HCT116 (cell line): ENCODE data around the gene TMEM106C. TPM values are rescaled to one million over a fixed set of nuclear protein-coding genes. Genes with fewer than 3 reads are reported as not detected.

Experiments used
- ATAC-seq: fragments of 200-7000 bp; cut with Tn5 transposase; 2 replicates; pipeline ENCODE4 v1.9.1; 2020; ENCODE audit warnings: mild to moderate bottlenecking, moderate library complexity
- BruUV-seq: library from RNA; stranded (reverse); fragments of 400-500 nt; replicated peaks from 2 replicates; lab custom pipeline; 2021; lab: Mats Ljungman, UMichigan
- CTCF ChIA-PET: fragments of 300-600 bp; sonication (Branson Sonifier 250); formaldehyde crosslinking; loops from one replicate; lab custom pipeline; 2021; ENCODE audit warnings: antibody characterized with exemption; lab: Charles Lee
- POLR2A ChIA-PET: fragments of 300-600, 350-600 bp; sonication (Branson Sonifier 250); formaldehyde crosslinking; loops from one replicate; lab custom pipeline; 2021; ENCODE audit warnings: antibody characterized with exemption; lab: Charles Lee
- RAD21 ChIA-PET, 2 experiments: fragments of 300-600 bp; sonication (Branson Sonifier 250); formaldehyde crosslinking; loops; one replicate each; lab custom pipeline; 2023; ENCODE audit warnings: low total read pairs in 2 of 2; ENCODE audit not compliant: uncharacterized antibody in 2 of 2, unreplicated experiment in 2 of 2, low non-redundant PET in 1 of 2; lab: Charles Lee
- DNase-seq: peaks from one replicate; pipeline ENCODE4 v3.0.0-alpha.2; 2010; ENCODE audit warnings: low read depth, low spot score
- H2AFZ ChIP-seq: fragments of 200-600 bp; shearing (Covaris generic), sonication (generic); 2 replicates; pipeline ENCODE4 v1.6.1; 2017; ENCODE audit warnings: low read depth, mixed run types, mixed read lengths, antibody characterized with exemption, low read length; ENCODE audit not compliant: poor library complexity, severe bottlenecking
- H3K27ac ChIP-seq: 2 replicates; pipeline ENCODE4 v1.5.1; 2012; ENCODE audit warnings: low read depth, low read length
- H3K27me3 ChIP-seq: fragments of 200-600 bp; sonication (generic); 2 replicates; pipeline ENCODE4 v1.6.1; 2016; ENCODE audit warnings: mixed run types, low read length, mixed read lengths; ENCODE audit not compliant: insufficient read depth
- H3K36me3 ChIP-seq, 2 experiments: fragments of 200-500 bp in 1 of 2; fragments of 200-600 bp in 1 of 2; sonication (Bioruptor generic) in 1 of 2; sonication (generic) in 1 of 2; 2 replicates each; pipeline versions ENCODE4 v1.5.1 to v1.6.1; 2014 to 2016; ENCODE audit warnings: low read length in 2 of 2, inconsistent platforms in 1 of 2, mixed read lengths in 1 of 2, mixed run types in 1 of 2; ENCODE audit not compliant: insufficient read depth in 2 of 2, control insufficient read depth in 1 of 2
- H3K4me1 ChIP-seq, 2 experiments: fragments of 200-600 bp in 1 of 2; sonication (generic) in 1 of 2; 2 replicates each; pipeline versions ENCODE4 v1.5.1 to v1.6.1; 2012 to 2017; ENCODE audit warnings: low read length in 2 of 2, inconsistent platforms in 1 of 2, mild to moderate bottlenecking in 1 of 2, mixed read lengths in 1 of 2, mixed run types in 1 of 2, moderate library complexity in 1 of 2; ENCODE audit not compliant: insufficient read depth in 2 of 2, control insufficient read depth in 1 of 2
- H3K4me2 ChIP-seq: fragments of 200-600 bp; sonication (generic); 2 replicates; pipeline ENCODE4 v1.6.1; 2017; ENCODE audit warnings: mixed run types, low read length, mixed read lengths
- H3K4me3 ChIP-seq, 2 experiments: fragments of 200-600 bp in 1 of 2; sonication (generic) in 1 of 2; replicated peaks in 1 of 2; 2 replicates each; pipeline ENCODE4 v1.5.1; 2011 to 2016; ENCODE audit warnings: low read length in 2 of 2, control low read depth in 1 of 2, low read depth in 1 of 2, mild to moderate bottlenecking in 1 of 2, mixed read lengths in 1 of 2, mixed run types in 1 of 2
- H3K79me2 ChIP-seq: fragments of 200-600 bp; sonication (generic); 2 replicates; pipeline ENCODE4 v1.6.1; 2017; ENCODE audit warnings: mild to moderate bottlenecking, mixed run types, low read length, moderate library complexity, mixed read lengths; ENCODE audit not compliant: insufficient read depth
- H3K9ac ChIP-seq: fragments of 200-600 bp; sonication (generic); 2 replicates; pipeline ENCODE4 v1.6.1; 2016; ENCODE audit warnings: low read length, mixed read lengths
- H3K9me2 ChIP-seq: fragments of 200-600 bp; sonication (generic), shearing (Covaris generic); 2 replicates; pipeline ENCODE4 v1.6.1; 2017; ENCODE audit warnings: mixed run types, mild to moderate bottlenecking, moderate library complexity; ENCODE audit not compliant: insufficient read depth
- H3K9me3 ChIP-seq, 2 experiments: fragments of 200-500 bp in 1 of 2; fragments of 200-600 bp in 1 of 2; sonication (Bioruptor generic) in 1 of 2; sonication (generic) in 1 of 2; 2 replicates each; pipeline ENCODE4 v1.6.1; 2014 to 2017; ENCODE audit warnings: low read length in 2 of 2, mixed read lengths in 2 of 2, inconsistent platforms in 1 of 2, low read depth in 1 of 2, mild to moderate bottlenecking in 1 of 2, mixed run types in 1 of 2, moderate library complexity in 1 of 2; ENCODE audit not compliant: control insufficient read depth in 1 of 2, insufficient read depth in 1 of 2
- H4K20me1 ChIP-seq: fragments of 200-600 bp; sonication (generic), shearing (Covaris generic); 2 replicates; pipeline ENCODE4 v1.6.1; 2017; ENCODE audit warnings: mixed run types, mild to moderate bottlenecking, moderate library complexity; ENCODE audit not compliant: insufficient read depth
- ATF3 ChIP-seq: IDR thresholded peaks from 2 replicates; pipeline ENCODE4 v1.6.1; 2012
- EGR1 ChIP-seq: IDR thresholded peaks from 2 replicates; pipeline ENCODE4 v1.6.1; 2012; ENCODE audit warnings: low read depth
- EZH2 ChIP-seq: fragments of 200-600 bp; sonication (generic); IDR thresholded peaks from 2 replicates; pipeline ENCODE4 v1.6.1; 2017; ENCODE audit warnings: antibody characterized with exemption, mixed run types
- EZH2phosphoT487 ChIP-seq: fragments of 200-600 bp; IDR thresholded peaks from 2 replicates; pipeline ENCODE4 v1.6.1; 2018; ENCODE audit warnings: antibody characterized with exemption, borderline replicate concordance
- JUND ChIP-seq: IDR thresholded peaks from 2 replicates; pipeline ENCODE4 v1.6.1; 2012
- MAX ChIP-seq: IDR thresholded peaks from 2 replicates; pipeline ENCODE4 v1.6.1; 2012
- POLR2A ChIP-seq: IDR thresholded peaks from 2 replicates; pipeline ENCODE4 v1.7.0; 2011; ENCODE audit warnings: borderline replicate concordance; ENCODE audit not compliant: insufficient read depth, insufficient read length; ENCODE audit errors: extremely low read depth
- SIN3A ChIP-seq: IDR thresholded peaks from 2 replicates; pipeline ENCODE4 v1.6.1; 2012; ENCODE audit warnings: low read depth
- SP1 ChIP-seq: IDR thresholded peaks from 2 replicates; pipeline ENCODE4 v1.6.1; 2012; ENCODE audit warnings: low read depth
- SRF ChIP-seq: IDR thresholded peaks from 2 replicates; pipeline ENCODE4 v1.6.1; 2012; ENCODE audit warnings: low read depth
- YY1 ChIP-seq: IDR thresholded peaks from 2 replicates; pipeline ENCODE4 v1.6.1; 2011; ENCODE audit warnings: low read length, low read depth, moderate library complexity, mild to moderate bottlenecking; ENCODE audit not compliant: insufficient replicate concordance; ENCODE audit errors: extremely low read depth
- ZBTB33 ChIP-seq: IDR thresholded peaks from 2 replicates; pipeline ENCODE4 v1.6.1; 2011; ENCODE audit warnings: mild to moderate bottlenecking, low read length, moderate library complexity; ENCODE audit not compliant: insufficient replicate concordance; ENCODE audit errors: extremely low read depth
- ZNF274 ChIP-seq: fragments of 200-500 bp; sonication (Bioruptor generic); IDR thresholded peaks from 2 replicates; pipeline ENCODE4 v1.6.1; 2014; ENCODE audit warnings: mild to moderate bottlenecking, low read depth, low read length, inconsistent platforms
- intact Hi-C: fragments of 100-400 bp; cut with micrococcal nuclease; formaldehyde crosslinking; loops from 2 replicates; pipeline ENCODE4 v1.10.0; 2022
- total RNA-seq: library from RNA; stranded (reverse); gene quantifications from one replicate; pipeline ENCODE4 v1.2.1, GENCODE V29; 2021; ENCODE audit not compliant: unreplicated experiment
- TF ChIP-seq, protein P1 (sequence below): IDR thresholded peaks from 2 replicates; pipeline ENCODE4 v1.6.1; 2012; ENCODE audit warnings: low read depth

The TMEM106C gene
- total RNA-seq, 1 experiment from 2014 or later: 94.7 TPM

DNA sequence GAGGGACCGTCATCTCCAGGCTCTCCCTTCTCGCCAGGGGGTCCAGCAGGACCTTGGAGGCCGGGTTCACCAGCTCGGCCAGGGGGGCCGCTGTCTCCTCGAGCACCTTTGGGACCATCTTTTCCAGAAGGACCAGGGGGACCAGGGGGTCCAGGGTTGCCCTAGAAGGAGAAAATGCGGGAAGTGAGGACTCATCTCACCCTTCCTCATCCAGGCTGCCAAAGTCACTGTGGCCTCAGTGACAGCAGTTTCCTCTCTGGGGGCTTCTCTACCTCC lies 15.1 kb downstream of the TMEM106C start:
- Histone ChIP-seq H3K4me2 (no peak overlapping the region), H3K9me3 (no peaks in the 10 kb centered on the region), H3K9ac (no peak overlapping the region), H3K4me3 (no peak overlapping the region), H2AFZ (no peak overlapping the region), H3K27ac (no peak overlapping the region), H4K20me1 (no peaks in the 10 kb centered on the region), H3K27me3 (no peaks in the 10 kb centered on the region), H3K79me2 (no peaks in the 10 kb centered on the region), H3K9me2 (no peaks in the 10 kb centered on the region), H3K4me1 (no peaks in the 10 kb centered on the region), H3K36me3 (no peaks in the 10 kb centered on the region)
- no TSS peak for BruUV-seq
- intact Hi-C loops: no loop called here
- ATAC-seq (no peak), DNase-seq (no peak)
- RAD21 ChIA-PET: no interaction called here
- POLR2A ChIA-PET: no interaction called here
- CTCF ChIA-PET: no interaction called here
- TF ChIP-seq JUND (no peak), ATF3 (no peak)

GRCh38 chr12:47979166-47979565 lies 15.8 kb downstream of the TMEM106C start:
- Histone ChIP-seq H3K36me3 (no peaks in the 10 kb centered on the region), H3K9ac (no peak overlapping the region), H3K27ac (no peak overlapping the region), H3K4me1 (no peaks in the 10 kb centered on the region), H3K27me3 (no peaks in the 10 kb centered on the region), H3K79me2 (no peaks in the 10 kb centered on the region), H3K4me3 (no peak overlapping the region), H3K9me2 (no peaks in the 10 kb centered on the region), H3K4me2 (no peak overlapping the region), H2AFZ (no peak overlapping the region), H3K9me3 (no peaks in the 10 kb centered on the region), H4K20me1 (no peaks in the 10 kb centered on the region)
- ChIA-PET RAD21 (no interaction called here), POLR2A (no interaction called here), CTCF (no interaction called here)
- DNase-seq (no peak), ATAC-seq (peak; percentile 41; the same call in 1 of the 2 replicates)
- BruUV-seq: no TSS peak
- intact Hi-C loops: no loop called here
- TF ChIP-seq POLR2A (no peak), ZBTB33 (no peak), MAX (no peak), EZH2phosphoT487 (no peak), EZH2 (no peak), SP1 (no peak), ZNF274 (no peak), EGR1 (no peak), SRF (no peak), SIN3A (no peak), YY1 (no peak)
- TF ChIP-seq, protein P1, sequence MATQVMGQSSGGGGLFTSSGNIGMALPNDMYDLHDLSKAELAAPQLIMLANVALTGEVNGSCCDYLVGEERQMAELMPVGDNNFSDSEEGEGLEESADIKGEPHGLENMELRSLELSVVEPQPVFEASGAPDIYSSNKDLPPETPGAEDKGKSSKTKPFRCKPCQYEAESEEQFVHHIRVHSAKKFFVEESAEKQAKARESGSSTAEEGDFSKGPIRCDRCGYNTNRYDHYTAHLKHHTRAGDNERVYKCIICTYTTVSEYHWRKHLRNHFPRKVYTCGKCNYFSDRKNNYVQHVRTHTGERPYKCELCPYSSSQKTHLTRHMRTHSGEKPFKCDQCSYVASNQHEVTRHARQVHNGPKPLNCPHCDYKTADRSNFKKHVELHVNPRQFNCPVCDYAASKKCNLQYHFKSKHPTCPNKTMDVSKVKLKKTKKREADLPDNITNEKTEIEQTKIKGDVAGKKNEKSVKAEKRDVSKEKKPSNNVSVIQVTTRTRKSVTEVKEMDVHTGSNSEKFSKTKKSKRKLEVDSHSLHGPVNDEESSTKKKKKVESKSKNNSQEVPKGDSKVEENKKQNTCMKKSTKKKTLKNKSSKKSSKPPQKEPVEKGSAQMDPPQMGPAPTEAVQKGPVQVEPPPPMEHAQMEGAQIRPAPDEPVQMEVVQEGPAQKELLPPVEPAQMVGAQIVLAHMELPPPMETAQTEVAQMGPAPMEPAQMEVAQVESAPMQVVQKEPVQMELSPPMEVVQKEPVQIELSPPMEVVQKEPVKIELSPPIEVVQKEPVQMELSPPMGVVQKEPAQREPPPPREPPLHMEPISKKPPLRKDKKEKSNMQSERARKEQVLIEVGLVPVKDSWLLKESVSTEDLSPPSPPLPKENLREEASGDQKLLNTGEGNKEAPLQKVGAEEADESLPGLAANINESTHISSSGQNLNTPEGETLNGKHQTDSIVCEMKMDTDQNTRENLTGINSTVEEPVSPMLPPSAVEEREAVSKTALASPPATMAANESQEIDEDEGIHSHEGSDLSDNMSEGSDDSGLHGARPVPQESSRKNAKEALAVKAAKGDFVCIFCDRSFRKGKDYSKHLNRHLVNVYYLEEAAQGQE: no peak
